Stimulated activated naive CD4-positive, alpha-beta T cell treated with Interleukin-2 at 50 U/mL for 16 hours (primary cell): ENCODE data around the gene RBM33.
"Not testable (repeated sequence)": the region's sequence is repeated elsewhere in the genome, so short reads cannot be mapped to it uniquely, and the experiment has no call there.

Source experiments
- DNase-seq: peaks from one replicate; lab custom pipeline; 2025; lab: John Stamatoyannopoulos, UW

The RBM33 gene

DNA sequence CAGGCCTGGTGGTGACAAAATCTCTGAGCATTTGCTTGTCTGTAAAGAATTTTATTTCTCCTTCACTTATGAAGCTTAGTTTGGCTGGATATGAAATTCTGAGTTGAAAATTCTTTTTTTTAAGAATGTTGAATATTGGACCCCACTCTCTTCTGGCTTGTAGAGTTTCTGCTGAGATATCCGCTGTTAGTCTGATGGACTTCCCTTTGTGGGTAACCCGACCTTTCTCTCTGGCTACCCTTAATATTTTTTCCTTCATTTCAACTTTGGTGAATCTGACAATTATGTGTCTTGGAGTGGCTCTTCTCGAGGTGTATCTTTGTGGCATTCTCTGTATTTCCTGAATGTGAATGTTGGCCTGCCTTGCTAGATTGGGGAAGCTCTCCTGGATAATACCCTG is 46.2 kb downstream of the RBM33 start:
- DNase-seq, result not testable (repeated sequence)

DNA sequence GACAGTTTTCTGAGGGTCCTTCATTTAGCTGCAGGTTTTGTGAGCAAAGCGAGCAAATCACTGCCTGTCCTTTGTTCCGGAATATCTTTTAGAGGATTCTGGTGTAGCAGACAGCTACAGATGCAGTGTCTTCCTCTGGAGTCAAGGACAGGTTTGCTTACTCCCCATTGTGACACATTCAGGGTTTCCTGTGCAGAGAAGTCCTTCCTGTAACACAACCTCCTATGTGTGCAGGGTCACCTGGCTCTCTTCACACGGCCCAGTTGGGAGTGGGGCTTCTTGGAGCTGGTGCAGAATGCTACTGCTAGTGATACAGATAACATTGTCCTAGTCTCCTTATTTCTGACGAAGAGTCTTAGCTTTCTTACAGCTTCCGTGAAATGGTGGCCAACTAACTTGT is 47.9 kb downstream of the RBM33 start:
- DNase-seq, result no peak

DNA sequence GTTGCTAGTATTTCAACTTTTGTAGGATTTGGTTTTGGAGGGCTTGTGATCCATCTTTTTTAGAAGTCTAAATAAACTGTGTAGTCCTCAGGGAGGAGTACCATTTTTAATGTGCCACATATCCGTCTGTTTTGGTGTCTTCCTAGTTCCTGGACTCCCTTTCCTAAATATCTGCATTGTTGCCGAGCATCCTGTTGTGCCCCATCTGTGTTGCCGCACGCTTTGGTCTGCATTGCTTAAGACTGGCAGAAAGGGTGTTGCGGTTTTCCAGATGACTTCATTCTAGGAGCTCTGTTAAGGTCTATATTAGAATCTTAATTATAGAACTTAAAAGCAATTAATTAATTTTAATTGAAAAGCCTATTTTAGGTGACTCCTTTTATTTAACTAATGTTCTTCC is 49.4 kb downstream of the RBM33 start:
- DNase-seq, result no peak

DNA sequence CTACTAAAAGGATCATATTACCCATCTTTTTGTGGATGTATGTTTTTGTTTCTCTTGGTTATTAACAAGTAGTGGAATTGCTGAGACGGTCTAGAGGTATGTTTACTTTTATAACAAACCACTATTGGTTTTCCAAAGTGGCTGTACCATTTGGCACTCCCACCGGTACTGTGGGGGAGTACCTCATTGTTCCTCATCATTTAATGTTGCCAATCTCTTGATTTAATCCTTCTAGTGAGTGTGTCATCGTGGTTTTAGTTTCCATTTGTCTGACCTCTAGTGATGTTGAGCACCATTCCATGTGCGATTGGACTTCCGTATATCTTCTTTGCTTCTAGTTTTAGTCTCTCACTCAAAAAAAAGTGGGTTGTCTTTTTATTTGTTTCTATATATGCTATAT is 50.4 kb downstream of the RBM33 start:
- DNase-seq, result no peak

DNA sequence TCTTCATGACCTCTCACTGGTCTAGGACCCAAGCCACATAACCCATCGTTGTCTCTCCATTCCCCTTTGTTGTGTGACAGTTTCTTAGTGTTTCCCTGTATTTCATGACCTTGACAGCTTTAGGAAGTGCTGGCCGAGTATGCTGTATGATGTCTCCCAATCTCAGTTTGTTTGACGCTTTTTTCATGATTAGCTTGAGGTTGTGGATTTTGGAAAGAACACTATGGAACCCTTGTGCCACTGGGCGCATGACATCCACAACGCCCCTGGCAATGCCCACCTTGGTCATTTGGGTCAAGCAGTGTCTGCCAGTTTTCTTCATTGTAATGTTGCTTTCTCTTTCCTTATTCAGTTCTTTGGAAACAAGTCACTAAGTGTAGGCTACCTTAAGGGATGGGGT is 52.3 kb downstream of the RBM33 start:
- DNase-seq, result no peak

DNA sequence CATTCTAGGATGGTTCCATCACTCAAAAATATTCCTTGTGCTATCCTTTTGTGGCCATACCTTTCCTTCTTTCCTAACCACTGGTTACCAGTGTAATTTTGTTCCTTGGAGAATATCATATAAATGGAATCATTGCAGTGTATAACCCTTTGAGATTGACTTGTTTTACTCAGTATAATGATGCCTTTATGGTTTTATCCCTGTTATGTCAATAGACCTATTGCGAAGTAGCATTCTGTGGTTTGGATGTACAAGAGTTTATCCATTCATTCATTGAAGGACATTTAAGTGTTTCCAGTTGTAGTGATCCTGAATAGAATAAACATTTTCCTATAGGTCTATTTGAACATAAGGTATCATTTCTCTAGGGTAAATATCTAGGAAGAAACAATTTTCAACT is 54.2 kb downstream of the RBM33 start:
- no peak for DNase-seq

DNA sequence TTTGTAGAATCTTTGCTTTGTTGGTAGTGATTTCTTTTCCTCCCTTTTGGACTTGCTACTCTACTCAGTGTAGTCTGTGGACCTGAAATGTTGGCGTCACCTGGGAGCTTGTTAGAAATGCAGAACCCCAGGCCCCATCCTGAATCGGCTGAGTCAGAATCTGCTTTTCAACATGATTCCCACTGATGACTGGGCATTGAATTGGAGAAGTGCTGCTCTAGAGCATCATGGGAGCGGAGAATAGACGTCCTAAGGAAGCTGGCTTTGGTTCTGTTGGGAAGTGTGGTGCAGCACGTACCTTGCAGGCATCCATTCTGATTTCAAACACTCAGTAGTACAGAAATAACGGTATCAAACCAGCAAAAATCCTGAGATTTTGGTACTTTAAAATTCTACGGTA is 54.7 kb downstream of the RBM33 start:
- DNase-seq, result no peak

DNA sequence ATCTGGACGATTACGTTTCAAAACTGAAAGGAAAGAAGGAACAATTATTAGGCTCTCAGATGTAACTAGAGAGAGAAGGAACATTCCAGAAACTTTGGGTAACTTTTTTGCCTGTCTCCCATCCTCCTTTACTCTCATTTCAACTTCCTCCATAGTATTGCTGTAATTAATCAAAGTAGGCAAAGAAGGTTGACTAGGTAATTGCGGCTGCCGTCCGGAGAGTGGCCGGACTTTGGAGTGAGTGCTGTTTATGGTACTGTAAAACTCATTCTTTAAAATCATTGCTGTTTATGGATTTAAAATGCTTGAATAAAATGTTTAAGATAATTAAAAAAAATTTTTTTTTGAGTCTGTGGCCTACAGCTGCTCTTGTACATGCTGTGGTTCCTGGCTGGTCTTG is 56.4 kb downstream of the RBM33 start:
- no peak for DNase-seq

DNA sequence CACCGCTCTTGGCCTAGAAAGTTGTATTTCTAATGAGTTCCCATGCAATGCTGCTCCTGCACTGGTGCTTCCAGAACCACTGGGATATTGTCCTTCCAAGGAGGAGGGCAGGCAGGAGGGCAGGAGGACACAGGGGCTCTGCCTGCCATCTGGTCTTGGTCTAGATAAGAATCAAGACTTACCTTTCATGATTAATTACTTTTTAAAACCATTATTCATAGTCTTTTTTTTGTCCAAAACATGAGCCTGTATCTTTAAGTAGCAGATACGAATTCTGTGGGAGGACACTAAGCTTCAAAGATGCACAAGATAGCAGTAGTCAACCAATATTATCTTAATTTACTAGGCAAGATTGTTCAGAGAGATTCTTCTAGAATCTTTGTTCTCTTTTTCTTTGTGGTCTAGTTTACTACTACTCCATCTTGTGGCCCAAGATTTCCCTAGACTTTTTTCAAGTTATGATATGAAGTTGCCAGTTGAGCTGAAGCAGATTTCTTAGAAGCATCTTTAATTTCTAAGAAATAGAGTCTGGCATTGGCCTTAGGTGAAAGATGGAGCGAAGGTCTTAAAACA is 57.6 kb downstream of the RBM33 start:
- DNase-seq, result no peak

DNA sequence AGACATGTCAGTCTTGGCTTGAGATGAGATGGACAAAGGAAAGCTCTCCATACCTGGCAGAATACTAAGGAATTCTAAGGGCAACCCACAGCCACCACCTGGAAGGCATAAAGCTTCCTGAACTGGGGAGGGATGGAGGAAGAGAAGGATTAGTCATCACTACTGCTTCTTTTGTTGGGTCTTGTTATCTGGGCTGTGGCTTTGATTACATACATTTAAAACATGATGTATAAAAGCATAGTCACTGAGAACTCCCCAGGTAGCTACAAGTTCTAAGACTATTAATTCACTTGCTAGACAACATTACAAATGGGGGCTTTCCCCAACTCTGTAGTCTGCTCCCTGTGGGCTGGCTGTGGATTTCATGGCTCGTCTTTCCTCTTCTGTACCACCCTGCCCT is 58.2 kb downstream of the RBM33 start:
- no peak for DNase-seq

DNA sequence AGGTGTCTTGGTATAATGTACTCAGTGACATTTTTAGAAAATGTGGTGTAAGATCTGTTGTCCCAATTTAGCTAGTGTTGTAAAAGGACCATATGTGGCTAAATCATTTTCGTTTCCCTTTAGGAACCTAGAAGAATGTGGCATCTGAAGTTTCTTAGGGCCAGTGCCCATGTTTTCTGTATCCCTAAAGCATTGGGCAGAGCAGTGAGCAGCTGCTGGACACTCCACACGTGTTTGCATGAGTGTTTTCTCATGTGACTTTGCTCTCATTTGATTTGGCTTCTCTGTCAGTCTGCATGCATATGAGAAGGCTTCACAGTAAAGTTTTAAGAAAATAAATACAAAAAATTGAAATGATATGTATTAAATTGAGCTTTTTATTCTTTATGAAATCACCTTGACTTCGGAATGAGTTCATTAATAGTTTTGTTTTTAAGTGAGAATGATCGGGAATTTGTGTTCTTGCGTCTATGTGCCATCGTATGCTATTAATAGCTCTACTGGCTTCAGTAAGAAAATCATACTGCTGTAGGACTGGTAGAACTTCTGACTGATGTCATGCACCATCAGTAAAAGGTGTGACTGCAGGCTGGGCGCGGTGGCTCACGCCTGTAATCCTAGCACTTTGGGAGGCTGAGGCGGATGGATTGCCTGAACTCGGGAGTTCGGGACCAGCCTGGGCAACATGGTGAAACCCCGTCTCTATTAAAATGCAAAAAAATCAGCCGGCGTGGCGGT is 61.3 kb downstream of the RBM33 start:
- no peak for DNase-seq

DNA sequence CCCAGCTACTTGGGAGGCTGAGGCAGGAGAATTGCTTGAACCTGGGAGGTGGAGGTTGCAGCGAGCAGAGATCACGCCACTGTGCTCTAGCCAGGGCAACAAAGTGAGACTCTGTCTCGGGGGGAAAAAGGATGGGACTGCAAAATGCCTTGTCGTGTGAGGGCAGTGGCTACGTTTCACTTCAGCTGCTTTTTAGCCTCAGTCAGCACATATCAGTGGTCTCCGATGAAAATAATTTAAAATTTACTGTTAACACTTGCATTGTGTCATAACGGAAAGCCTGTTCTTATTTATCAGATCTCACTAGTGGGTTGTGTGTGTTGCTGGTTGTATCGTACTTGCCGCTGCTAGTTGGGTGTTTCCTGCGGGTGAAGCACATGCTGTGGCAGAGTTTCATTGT is 61.9 kb downstream of the RBM33 start:
- no peak for DNase-seq

DNA sequence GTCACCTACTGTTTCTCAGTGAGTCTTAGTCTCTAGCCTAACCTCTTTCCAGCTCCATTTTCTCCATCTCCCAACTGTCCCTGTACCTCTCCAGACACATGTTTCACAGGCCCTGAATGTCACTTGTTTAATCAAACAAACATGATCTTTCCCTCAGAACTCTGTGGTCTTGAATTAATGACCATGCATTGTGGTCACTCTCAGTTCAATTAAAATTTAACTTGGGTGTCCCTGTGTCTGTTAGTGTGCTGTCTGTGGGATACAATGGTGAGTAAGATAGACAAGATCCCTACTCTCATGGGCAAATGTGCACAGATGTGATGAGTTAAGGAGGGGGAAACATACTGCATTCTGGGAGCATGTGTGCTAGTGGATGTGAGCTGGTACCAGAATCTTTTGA is 65.0 kb downstream of the RBM33 start:
- no peak for DNase-seq

DNA sequence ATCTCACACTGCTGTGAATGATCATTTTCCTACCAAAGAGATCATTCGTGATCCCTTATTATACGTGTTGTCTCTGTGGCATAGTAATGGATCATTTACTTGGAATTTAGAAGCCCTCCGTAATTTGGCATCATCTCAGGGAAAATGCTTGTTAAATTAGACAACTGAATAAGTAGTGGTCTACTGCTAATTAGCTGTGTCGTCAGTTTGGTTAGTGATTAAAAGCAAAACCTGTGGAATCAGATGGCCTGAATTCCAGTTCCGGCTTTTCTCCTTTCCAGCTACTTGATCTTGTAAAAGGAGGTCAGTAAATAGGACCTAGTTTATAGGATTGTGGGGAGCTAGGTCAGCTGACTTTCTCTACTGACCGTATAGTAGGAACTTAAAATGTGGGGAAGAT is 65.6 kb downstream of the RBM33 start:
- DNase-seq, result no peak

DNA sequence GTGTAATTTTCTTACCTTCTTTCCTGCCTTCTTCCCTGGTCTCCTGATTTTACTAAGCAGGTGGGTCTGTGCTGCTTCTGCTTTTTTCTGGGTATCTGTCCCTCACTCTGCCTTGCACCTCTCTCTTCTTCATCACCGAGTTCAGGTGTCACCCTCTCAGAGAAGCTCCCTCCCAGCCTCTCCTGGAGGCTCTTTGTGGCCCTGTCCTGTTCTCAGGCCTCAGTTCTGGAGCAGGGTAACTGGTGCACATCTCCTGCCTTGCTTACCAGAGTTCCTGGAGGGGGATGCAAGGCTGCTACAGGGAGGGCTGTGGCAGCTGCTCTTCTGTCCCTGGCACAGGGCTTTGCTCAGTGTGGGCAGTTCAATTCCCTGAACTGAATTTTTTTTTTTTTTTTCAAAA is 66.1 kb downstream of the RBM33 start:
- DNase-seq, result no peak

DNA sequence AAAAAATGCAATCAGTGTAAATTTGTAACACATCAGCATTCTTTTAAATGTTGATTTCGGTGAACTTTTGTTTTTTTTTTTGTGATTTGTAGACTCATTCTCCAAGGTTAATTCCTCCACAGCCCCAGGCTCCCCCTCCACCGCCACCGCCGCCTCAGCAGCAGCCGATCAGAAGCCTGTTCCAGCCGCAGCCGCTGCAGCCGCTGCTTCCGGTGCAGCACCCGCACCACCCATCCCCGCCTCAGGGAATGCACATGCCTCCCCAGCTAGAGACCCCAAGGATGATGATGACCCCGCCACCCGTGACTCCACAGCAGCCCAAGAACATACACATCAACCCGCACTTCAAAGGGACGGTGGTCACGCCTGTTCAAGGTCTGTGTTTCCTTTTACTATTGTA is 66.6 kb downstream of the RBM33 start:
- DNase-seq, result no peak

DNA sequence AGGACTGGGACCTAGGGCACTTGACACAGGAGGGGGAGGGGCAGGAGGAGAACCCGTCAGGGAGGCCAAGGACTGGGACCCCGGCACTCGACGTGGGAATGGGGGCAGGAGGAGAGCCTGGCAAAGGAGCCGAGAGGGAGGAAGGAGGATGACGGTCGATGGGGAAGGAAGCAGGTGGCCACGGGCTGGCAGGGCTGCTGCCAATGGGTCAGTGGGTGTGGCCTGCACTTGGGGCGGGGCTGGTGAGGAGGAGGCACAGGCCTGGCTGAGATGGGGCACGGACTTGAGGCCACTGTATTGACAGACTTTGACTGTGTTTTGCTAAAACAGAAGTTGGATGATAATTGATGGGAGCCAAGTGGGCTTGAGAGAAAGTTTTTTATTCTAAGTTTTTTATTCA is 68.9 kb downstream of the RBM33 start:
- DNase-seq, result no peak

DNA sequence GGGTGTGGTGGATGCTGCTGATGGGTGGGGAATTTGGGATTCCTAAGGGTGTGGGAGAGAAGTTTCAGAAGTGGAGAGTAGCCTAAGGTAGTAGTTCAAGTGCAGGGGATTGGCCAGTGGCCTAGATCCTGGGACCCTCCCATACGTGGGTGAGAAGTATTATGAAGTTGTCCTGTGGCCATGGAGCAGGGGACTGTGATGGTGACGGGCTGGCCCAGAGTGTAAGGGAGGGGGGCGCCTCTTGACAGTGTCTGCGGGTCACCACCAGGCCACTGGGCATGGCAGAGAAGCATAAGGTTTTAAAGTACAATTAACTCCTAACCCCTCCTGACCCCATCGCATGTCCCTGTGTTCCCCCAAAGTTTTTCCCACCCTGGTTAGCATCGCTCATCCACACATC is 70.2 kb downstream of the RBM33 start:
- no peak for DNase-seq

DNA sequence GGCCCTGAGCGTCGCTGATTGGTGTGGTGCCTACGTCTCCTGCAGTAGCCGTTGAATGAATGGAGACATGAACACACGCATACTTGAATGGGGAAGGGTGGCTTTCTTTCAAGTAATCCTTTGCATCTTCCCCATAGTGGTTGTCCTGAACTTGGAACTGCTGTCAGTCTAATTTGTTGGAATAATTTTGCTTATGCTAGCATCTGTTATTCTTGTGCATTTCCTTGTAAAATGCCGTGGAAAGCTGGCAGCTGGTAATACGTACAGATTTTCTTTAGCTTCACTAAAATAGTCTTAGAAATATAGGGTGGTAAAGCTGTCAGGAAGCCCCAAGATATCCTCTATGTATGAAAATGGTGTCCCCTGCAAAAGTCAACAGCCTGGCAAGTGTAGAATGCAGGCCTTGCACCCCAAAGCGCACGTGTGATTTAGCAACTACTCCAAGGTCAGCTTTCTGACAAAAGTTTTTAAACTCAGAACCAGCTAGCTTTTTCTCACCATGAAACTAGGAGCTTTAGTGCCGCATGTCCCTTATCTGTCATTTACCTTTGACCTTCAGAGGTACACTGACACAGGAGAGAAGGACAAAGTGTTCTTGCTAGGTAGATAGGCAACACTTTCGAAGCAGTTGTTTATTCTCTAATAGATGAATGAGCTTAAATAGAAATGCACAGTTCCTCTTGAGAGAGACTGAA is 70.8 kb downstream of the RBM33 start:
- no peak for DNase-seq

DNA sequence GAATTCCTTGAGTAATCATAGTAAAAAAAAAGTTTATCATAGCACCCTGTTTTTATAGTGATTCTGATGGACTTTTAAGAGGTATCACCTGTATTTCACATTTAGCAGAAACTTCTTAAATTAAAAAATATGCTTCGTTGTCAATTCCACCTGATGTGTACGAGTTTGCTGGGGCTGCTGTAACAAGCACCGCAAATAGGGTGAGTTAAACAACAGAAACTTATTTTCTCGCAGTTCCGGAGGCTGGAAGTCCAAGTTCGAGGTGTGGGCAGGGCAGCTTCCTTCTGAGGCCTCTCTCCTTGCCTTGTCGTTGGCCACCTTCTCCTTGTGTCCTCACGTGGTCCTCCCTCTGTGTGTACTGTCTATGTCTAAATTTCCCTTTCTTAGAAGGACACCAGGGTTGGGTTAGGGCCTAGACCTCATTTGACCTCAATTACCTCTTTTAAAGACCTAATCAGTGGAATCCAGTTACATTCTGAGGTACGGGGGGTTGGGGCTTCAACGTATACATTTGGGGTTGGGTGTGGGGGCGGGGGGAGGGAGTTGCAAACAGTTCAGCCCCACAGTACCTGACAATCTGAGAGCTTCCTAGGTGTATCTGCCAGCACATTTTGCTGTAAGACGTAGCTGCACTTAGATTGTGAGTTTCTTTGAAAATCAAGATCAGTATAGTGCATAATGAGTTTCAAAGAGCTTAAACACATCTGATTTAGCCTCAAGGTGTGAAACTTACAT is 72.7 kb downstream of the RBM33 start:
- no peak for DNase-seq

DNA sequence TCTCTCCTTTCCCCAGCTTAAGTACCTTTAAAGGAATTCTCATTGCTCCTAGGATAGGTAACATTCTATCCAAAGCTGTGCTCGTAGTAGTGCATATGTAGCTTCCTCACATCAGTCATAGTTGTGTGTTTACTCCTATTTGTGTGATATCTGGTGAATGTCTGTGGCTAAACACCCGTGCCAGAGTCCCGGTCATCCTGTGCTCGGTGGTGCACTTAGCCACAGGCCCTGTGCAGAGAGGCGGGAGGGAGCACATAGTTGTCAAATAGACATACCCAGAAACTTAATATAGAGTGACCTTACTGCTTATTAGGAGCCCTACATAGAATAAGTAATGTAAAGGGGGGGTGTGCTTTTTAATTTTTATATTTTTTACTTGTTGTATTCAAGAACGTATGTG is 76.6 kb downstream of the RBM33 start:
- DNase-seq, result no peak

DNA sequence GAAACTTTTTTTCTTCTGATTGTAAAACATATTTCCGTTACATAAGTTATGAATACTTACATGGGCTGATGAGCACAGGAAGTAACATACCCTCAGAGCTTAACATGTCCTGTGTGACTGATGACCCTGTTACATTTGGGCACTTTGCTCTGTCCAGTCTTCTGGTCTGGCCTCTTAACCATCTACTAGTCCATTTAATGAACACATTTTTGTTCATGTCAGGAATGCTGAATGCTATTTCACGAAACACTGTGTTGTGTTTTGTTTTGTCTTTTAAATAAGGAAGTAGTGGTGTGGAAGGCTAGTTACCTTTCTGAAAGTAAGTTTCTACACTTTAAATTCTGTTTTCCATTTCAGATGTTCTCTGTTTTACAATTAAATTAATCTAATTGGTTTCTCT is 77.7 kb downstream of the RBM33 start:
- no peak for DNase-seq

DNA sequence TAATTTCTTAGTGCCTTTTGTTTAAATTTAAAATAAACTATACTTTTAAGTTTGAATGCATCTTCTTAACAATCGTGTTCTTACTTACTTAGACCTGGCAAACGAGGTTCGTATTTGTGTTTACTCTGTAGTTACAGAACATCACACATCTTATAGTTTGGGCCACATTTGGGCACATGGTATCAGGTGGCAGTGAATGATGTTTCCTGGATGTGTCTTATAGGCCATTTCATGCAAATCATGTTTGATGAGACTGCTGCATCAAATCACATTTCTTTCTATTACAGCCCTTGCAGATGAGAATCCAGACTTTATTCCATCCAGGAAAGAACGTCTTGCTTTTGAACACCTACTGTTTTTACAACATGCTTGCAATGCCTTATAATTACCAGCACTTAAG is 78.5 kb downstream of the RBM33 start:
- DNase-seq, result no peak
